Fibroblast of the aortic adventitia (primary cell): ENCODE results near the gene FAM111B. TPM values are rescaled to one million over a fixed set of nuclear protein-coding genes. Genes with fewer than 3 reads are reported as not detected.

Experiments used
- DNase-seq: peaks from one replicate; pipeline ENCODE4 v3.0.0-alpha.2; 2010; ENCODE audit warnings: low read depth
- H3K4me3 ChIP-seq: 2 replicates; pipeline ENCODE4 v1.5.1; 2011; ENCODE audit warnings: low read depth, mild to moderate bottlenecking, control low read depth, low read length, moderate library complexity
- CTCF ChIP-seq: IDR thresholded peaks from 2 replicates; pipeline ENCODE4 v1.5.1; 2011; ENCODE audit warnings: mild to moderate bottlenecking, low read length, control low read depth, inconsistent platforms; ENCODE audit not compliant: insufficient read depth
- total RNA-seq: library from RNA; depleted of rRNA; stranded (reverse); fragments of >200 nt; gene quantifications from 2 replicates; pipeline ENCODE4 v1.2.3, GENCODE V29; 2012; ENCODE audit warnings: low replicate concordance

The FAM111B gene
- total RNA-seq, 1 donor, result 42.9 TPM

GRCh38 chr11:59142530-59143507, 35.8 kb downstream of the FAM111B start, which contains the start of gene FAM111A:
Gene FAM111A (plus strand): TSS chr11:59142856. CDS start chr11:59148873, 6,017 bp downstream.
- peak within 1 kb of the TSS; percentile 88 for H3K4me3 ChIP-seq
- TF ChIP-seq CTCF, result peak; percentile 44
- DNase-seq, result peak; percentile 84

- TF ChIP-seq CTCF, result no peak
- H3K4me3 ChIP-seq, result peak overlapping the region; percentile 88
- peak; percentile 30 for DNase-seq
Measured at GRCh38 chr11:59144096-59144495, 37.1 kb downstream of the FAM111B start.

GRCh38 chr11:59144579-59145345, 37.7 kb downstream of the FAM111B start:
- peak; percentile 6 for TF ChIP-seq CTCF
- DNase-seq, result peak; percentile 86
- H3K4me3 ChIP-seq, result peak overlapping the region; percentile 88

- TF ChIP-seq CTCF, result no peak
- peak overlapping the region; percentile 88 for H3K4me3 ChIP-seq
- DNase-seq, result peak; percentile 73
Measured at GRCh38 chr11:59145534-59145933, 38.5 kb downstream of the FAM111B start.

GRCh38 chr11:59151761-59152160, 44.7 kb downstream of the FAM111B start:
- DNase-seq, result no peak
- TF ChIP-seq CTCF, result no peak
- no peak overlapping the region for H3K4me3 ChIP-seq

GRCh38 chr11:59152312-59152951, 45.4 kb downstream of the FAM111B start:
- no peak for TF ChIP-seq CTCF
- no peak for DNase-seq
- H3K4me3 ChIP-seq, result no peak overlapping the region
